Neural crest cell (in vitro differentiated cells): ENCODE data around the gene PAPOLB. TPM values are rescaled to one million over a fixed set of nuclear protein-coding genes. Genes with fewer than 3 reads are reported as not detected.
A peak's percentile ranks its signal among the peaks of the same experiment; 100 is the strongest.

Experiments
- DNase-seq: peaks from one replicate; pipeline ENCODE4 v3.0.0; 2021; ENCODE audit warnings: low read depth, mixed read lengths, low spot score
- H3K27ac Mint-ChIP-seq: one replicate; pipeline ENCODE4 v1.8.0; 2021; ENCODE audit warnings: mild to moderate bottlenecking, mixed read lengths; ENCODE audit not compliant: unreplicated experiment
- H3K27me3 Mint-ChIP-seq: 2 replicates; pipeline ENCODE4 v1.8.0; 2021; ENCODE audit warnings: low read depth, mild to moderate bottlenecking, mixed read lengths
- H3K36me3 Mint-ChIP-seq: 2 replicates; pipeline ENCODE4 v1.8.0; 2021; ENCODE audit warnings: low read depth, mild to moderate bottlenecking, mixed read lengths
- H3K4me1 Mint-ChIP-seq: 2 replicates; pipeline ENCODE4 v1.8.0; 2021; ENCODE audit warnings: mixed read lengths
- H3K4me3 Mint-ChIP-seq: one replicate; pipeline ENCODE4 v1.8.0; 2021; ENCODE audit warnings: mild to moderate bottlenecking, mixed read lengths
- H3K9me3 Mint-ChIP-seq: 2 replicates; pipeline ENCODE4 v1.8.0; 2021; ENCODE audit warnings: mixed read lengths
- CTCF ChIP-seq: fragments of 200-600 bp; sonication (generic); conservative IDR thresholded peaks from 2 replicates; pipeline ENCODE4 v1.5.0; 2021; ENCODE audit warnings: antibody characterized with exemption, mild to moderate bottlenecking
- total RNA-seq: library from RNA; stranded (reverse); gene quantifications from 2 replicates; pipeline ENCODE4 v1.2.1, GENCODE V29; 2021

PAPOLB gene
- total RNA-seq, 1 donor from 2014 or later = 0.26 TPM

DNA sequence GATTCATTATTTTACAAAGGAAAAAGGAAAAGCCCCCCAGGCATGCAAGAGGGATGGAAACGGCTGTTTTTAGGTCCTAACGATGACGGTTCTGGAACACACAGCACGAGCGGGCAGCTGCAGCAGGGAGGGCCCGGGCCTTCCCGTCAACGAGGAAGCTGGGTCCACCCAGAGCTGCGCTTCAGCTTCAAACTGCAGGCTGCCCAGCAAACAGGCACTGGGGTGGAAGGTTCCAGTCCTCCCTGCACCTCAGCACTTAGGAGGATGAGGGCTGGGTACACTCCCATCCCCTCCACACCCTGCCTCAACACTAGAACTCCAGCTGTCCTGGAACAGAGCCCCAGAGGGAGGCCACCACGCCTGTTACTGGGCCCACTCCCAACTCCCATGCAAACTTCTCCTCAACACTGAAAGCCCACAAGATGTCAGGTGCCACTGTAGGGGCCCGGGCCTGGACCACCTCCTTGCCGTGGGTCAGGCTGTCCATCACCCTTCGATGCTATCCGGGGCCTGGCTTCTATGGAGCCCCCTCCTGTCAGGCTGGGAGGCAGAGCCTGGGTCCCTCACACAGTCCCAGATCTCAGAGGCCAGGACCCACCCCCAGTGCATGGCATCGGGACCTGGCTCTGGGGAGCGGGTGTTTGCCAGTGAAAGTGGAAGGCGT is 33.0 kb downstream of the PAPOLB start:
- Mint-ChIP-seq H3K27ac (no peak overlapping the region), H3K4me1 (peaks cover 6% of the 10 kb centered on the region), H3K4me3 (no peak overlapping the region), H3K36me3 (no peaks in the 10 kb centered on the region), H3K27me3 (no peaks in the 10 kb centered on the region), H3K9me3 (no peaks in the 10 kb centered on the region)
- no peak for DNase-seq
- no peak for TF ChIP-seq CTCF

GRCh38 chr7:4825081-4825480 is 36.7 kb downstream of the PAPOLB start:
- Mint-ChIP-seq H3K27me3 (no peaks in the 10 kb centered on the region), H3K36me3 (no peaks in the 10 kb centered on the region), H3K27ac (no peak overlapping the region), H3K4me3 (no peak overlapping the region), H3K4me1 (peaks cover 3% of the 10 kb centered on the region), H3K9me3 (no peaks in the 10 kb centered on the region)
- no peak for TF ChIP-seq CTCF
- no peak for DNase-seq

DNA sequence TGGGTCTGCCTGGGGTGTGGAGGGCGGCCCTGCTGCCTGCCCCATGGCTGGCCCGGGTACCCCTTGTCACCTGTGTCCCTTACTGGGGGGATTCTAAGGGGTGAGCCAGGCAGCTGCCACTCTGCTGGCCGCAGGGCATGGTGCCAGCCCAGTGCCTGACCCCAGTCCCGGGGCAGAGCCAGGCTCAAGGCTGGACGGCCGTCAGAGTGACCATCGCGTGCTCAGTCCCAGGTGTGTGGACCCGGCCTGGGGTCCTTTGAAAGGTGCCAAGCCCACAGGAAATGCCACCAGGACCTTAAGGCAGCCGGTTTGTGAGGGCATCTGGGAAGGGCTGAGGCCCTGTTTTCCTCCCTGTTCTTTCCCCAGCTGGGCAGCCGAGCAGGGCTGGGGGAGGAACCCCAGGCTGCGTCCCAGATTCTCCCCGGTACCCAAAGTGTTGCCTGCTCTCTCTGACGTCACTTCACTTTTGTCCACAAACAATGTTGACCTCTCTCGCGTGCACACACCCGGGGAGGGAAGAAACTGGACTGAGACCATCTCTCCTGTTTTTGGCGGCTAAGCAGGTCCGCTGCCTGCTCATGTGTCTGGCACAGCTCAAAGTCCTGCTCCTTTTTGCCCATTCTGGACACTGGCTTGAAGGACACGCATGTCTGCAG is 37.6 kb downstream of the PAPOLB start:
- TF ChIP-seq CTCF = no peak
- H3K4me3 Mint-ChIP-seq = no peak overlapping the region
- no peaks in the 10 kb centered on the region for H3K36me3 Mint-ChIP-seq
- H3K9me3 Mint-ChIP-seq = no peaks in the 10 kb centered on the region
- H3K27ac Mint-ChIP-seq = no peak overlapping the region
- no peaks in the 10 kb centered on the region for H3K27me3 Mint-ChIP-seq
- DNase-seq = no peak
- no peaks in the 10 kb centered on the region for H3K4me1 Mint-ChIP-seq

- TF ChIP-seq CTCF = no peak
- Mint-ChIP-seq H3K27ac (no peak overlapping the region), H3K4me1 (no peaks in the 10 kb centered on the region), H3K9me3 (no peaks in the 10 kb centered on the region), H3K4me3 (no peak overlapping the region), H3K27me3 (no peaks in the 10 kb centered on the region), H3K36me3 (no peaks in the 10 kb centered on the region)
- DNase-seq = no peak
Observed at GRCh38 chr7:4823441-4824119, 38.2 kb downstream of the PAPOLB start.

GRCh38 chr7:4822677-4823076 is 39.2 kb downstream of the PAPOLB start:
- Mint-ChIP-seq H3K27me3 (no peaks in the 10 kb centered on the region), H3K36me3 (no peaks in the 10 kb centered on the region), H3K9me3 (no peaks in the 10 kb centered on the region), H3K4me3 (no peak overlapping the region), H3K4me1 (no peaks in the 10 kb centered on the region), H3K27ac (peak overlapping the region; percentile 50)
- no peak for DNase-seq
- no peak for TF ChIP-seq CTCF
